WI38 (cell line): Measurements from ENCODE around the gene INHBE.
A peak's percentile ranks its signal among the peaks of the same experiment; 100 is the strongest.

Experiments used
- H3K4me3 ChIP-seq: 2 replicates; pipeline ENCODE4 v1.5.1; 2011; ENCODE audit warnings: low read depth, mild to moderate bottlenecking, control low read depth, low read length
- CTCF ChIP-seq: IDR thresholded peaks from 2 replicates; pipeline ENCODE4 v1.5.1; 2012; ENCODE audit warnings: low read depth, mild to moderate bottlenecking, control low read depth, low read length

INHBE gene

GRCh38 chr12:57452937-57453509 lies 2.1 kb upstream of the INHBE start:
- peak; percentile 96 for TF ChIP-seq CTCF
- no peak overlapping the region for H3K4me3 ChIP-seq

GRCh38 chr12:57454213-57454565 lies 918 bp upstream of the INHBE start:
- H3K4me3 ChIP-seq, result no peak overlapping the region
- no peak for TF ChIP-seq CTCF

GRCh38 chr12:57455374-57456144 lies 452 bp downstream of the INHBE start:
- H3K4me3 ChIP-seq, result peak overlapping the region; percentile 22; the same call in 1 of the 2 replicates

GRCh38 chr12:57456145-57456700 lies 1.1 kb downstream of the INHBE start:
- TF ChIP-seq CTCF, result 0 out of 2 replicates have a peak, but pooled peaks have one; percentile 34
- peak overlapping the region; percentile 22; the same call in 1 of the 2 replicates for H3K4me3 ChIP-seq

More at GRCh38 chr12:57455374-57456144, 452 bp downstream of the INHBE start:
- no peak for TF ChIP-seq CTCF

GRCh38 chr12:57456737-57457490 lies 1.8 kb downstream of the INHBE start:
- TF ChIP-seq CTCF, result no peak
- no peak overlapping the region for H3K4me3 ChIP-seq

- peak overlapping the region; percentile 55 for H3K4me3 ChIP-seq
- TF ChIP-seq CTCF, result no peak
These were observed 3.6 kb downstream of the INHBE start for GRCh38 chr12:57458665-57459054.
